PC-3 (cell line): ENCODE data around the gene POMT1. TPM values are rescaled to one million over a fixed set of nuclear protein-coding genes. Genes with fewer than 3 reads are reported as not detected.

Experiments used
- ATAC-seq: fragments of 200-7000 bp; cut with Tn5 transposase; 2 replicates; pipeline ENCODE4 v1.9.1; 2020; ENCODE audit warnings: mild to moderate bottlenecking, moderate library complexity
- BruUV-seq: library from RNA; stranded (reverse); fragments of 400-500 nt; replicated peaks from 2 replicates; lab custom pipeline; 2021; lab: Mats Ljungman, UMichigan
- CTCF ChIA-PET: fragments of 300-600 bp; sonication (Branson Sonifier 250); formaldehyde crosslinking; loops from one replicate; lab custom pipeline; 2022; ENCODE audit warnings: antibody characterized with exemption; lab: Charles Lee
- POLR2A ChIA-PET: fragments of 300-600 bp; sonication (Branson Sonifier 250); formaldehyde crosslinking; loops from one replicate; lab custom pipeline; 2022; ENCODE audit warnings: antibody characterized with exemption; ENCODE audit not compliant: unreplicated experiment; lab: Charles Lee
- DNase-seq: peaks from one replicate; pipeline ENCODE4 v3.0.0-alpha.2; 2015
- H2AFZ ChIP-seq: fragments of 300-600 bp; sonication (generic); 2 replicates; pipeline ENCODE4 v1.6.0; 2016; ENCODE audit warnings: antibody characterized with exemption, low read length
- H3F3A ChIP-seq: fragments of 300-600 bp; sonication (generic); one replicate; pipeline ENCODE4 v1.6.0; 2017; ENCODE audit warnings: antibody characterized with exemption, low read length, control low read depth, mild to moderate bottlenecking; ENCODE audit not compliant: unreplicated experiment
- H3K27ac ChIP-seq: fragments of 300-600 bp; sonication (generic); 2 replicates; pipeline ENCODE4 v1.5.1; 2016; ENCODE audit warnings: mild to moderate bottlenecking, low read length
- H3K27me3 ChIP-seq: fragments of 300-600 bp; sonication (generic); 2 replicates; pipeline ENCODE4 v1.6.1; 2016; ENCODE audit warnings: low read length, mixed read lengths
- H3K36me3 ChIP-seq: fragments of 300-600 bp; sonication (generic); 2 replicates; pipeline ENCODE4 v1.6.1; 2016; ENCODE audit warnings: low read depth, mixed run types, low read length, mixed read lengths
- H3K4me1 ChIP-seq: fragments of 300-600 bp; sonication (generic); 2 replicates; pipeline ENCODE4 v1.5.1; 2016; ENCODE audit warnings: low read length; ENCODE audit not compliant: insufficient read depth
- H3K4me2 ChIP-seq: fragments of 300-600 bp; sonication (generic); 2 replicates; pipeline ENCODE4 v1.6.0; 2016; ENCODE audit warnings: low read length
- H3K4me3 ChIP-seq: fragments of 300-600 bp; sonication (generic); 2 replicates; pipeline ENCODE4 v1.5.1; 2016; ENCODE audit warnings: mild to moderate bottlenecking, low read length, mixed read lengths
- H3K79me2 ChIP-seq: fragments of 300-600 bp; sonication (generic); 2 replicates; pipeline ENCODE4 v1.6.1; 2017; ENCODE audit warnings: low read length, mixed read lengths
- H3K9ac ChIP-seq: fragments of 300-600 bp; sonication (generic); 2 replicates; pipeline ENCODE4 v1.6.0; 2016; ENCODE audit warnings: mild to moderate bottlenecking, low read length
- H3K9me2 ChIP-seq: fragments of 300-600 bp; sonication (generic); replicated peaks from 2 replicates; pipeline ENCODE4 v1.6.1; 2016; ENCODE audit warnings: mixed run types, low read length, mixed read lengths
- H3K9me3 ChIP-seq: fragments of 300-600 bp; sonication (generic); 2 replicates; pipeline ENCODE4 v1.6.1; 2016; ENCODE audit warnings: low read length, mixed read lengths
- H4K20me1 ChIP-seq: fragments of 300-600 bp; sonication (generic); 2 replicates; pipeline ENCODE4 v1.6.1; 2016; ENCODE audit warnings: low read length, mixed read lengths
- CTCF ChIP-seq: fragments of 300-600 bp; sonication (generic); conservative IDR thresholded peaks from 2 replicates; pipeline ENCODE4 v1.5.1; 2017; ENCODE audit warnings: antibody characterized with exemption, low read depth, mild to moderate bottlenecking, low read length
- EZH2 ChIP-seq: fragments of 300-600 bp; sonication (generic); IDR thresholded peaks from one replicate; pipeline ENCODE4 v1.6.1; 2017; ENCODE audit warnings: antibody characterized with exemption, mild to moderate bottlenecking, low read length; ENCODE audit not compliant: unreplicated experiment
- EZH2phosphoT487 ChIP-seq: fragments of 300-600 bp; sonication (generic); IDR thresholded peaks from 2 replicates; pipeline ENCODE4 v1.6.1; 2018; ENCODE audit warnings: mild to moderate bottlenecking, antibody characterized with exemption, low read length, borderline replicate concordance
- intact Hi-C: fragments of 100-400 bp; cut with micrococcal nuclease; formaldehyde crosslinking; loops from 2 replicates; pipeline ENCODE4 v1.9.0; 2023
- total RNA-seq: library from RNA; depleted of rRNA; stranded (reverse); fragments of >200 nt; gene quantifications from 2 replicates; pipeline ENCODE4 v1.2.3, GENCODE V29; 2014

The POMT1 gene
- total RNA-seq, 1 experiment from 2014 or later = 24.1 TPM

- H2AFZ ChIP-seq = no peak overlapping the region
- no peak overlapping the region for H3K9ac ChIP-seq
- TF ChIP-seq CTCF (no peak), EZH2phosphoT487 (no peak), EZH2 (no peak)
- BruUV-seq = no TSS peak
- ChIA-PET CTCF (no interaction called here), POLR2A (no interaction called here)
- intact Hi-C loops = no loop called here
- H3K9me2 ChIP-seq = no peaks in the 10 kb centered on the region
- H3K27me3 ChIP-seq = peaks cover 10% of the 10 kb centered on the region
- no peaks in the 10 kb centered on the region for H3K36me3 ChIP-seq
- DNase-seq (no peak), ATAC-seq (no peak)
- H3F3A ChIP-seq = no peaks in the 10 kb centered on the region
- H3K27ac ChIP-seq = no peak overlapping the region
- no peak overlapping the region for H3K4me3 ChIP-seq
- no peaks in the 10 kb centered on the region for H3K79me2 ChIP-seq
- peaks cover 6% of the 10 kb centered on the region; the same call in 1 of the 2 replicates for H3K4me1 ChIP-seq
- 0 out of 2 replicates have a peak, but pooled peaks cover 6% of the 10 kb centered on the region for H3K9me3 ChIP-seq
- no peak overlapping the region for H3K4me2 ChIP-seq
- H4K20me1 ChIP-seq = no peaks in the 10 kb centered on the region
Measured at GRCh38 chr9:131543141-131543540, 40.4 kb downstream of the POMT1 start.

GRCh38 chr9:131545003-131545785, 42.5 kb downstream of the POMT1 start, which contains the start of gene PRRT1B:
TSS of gene PRRT1B (plus strand) at chr9:131545523. CDS start at chr9:131545616, 93 bp downstream.
- peak; percentile 85 for DNase-seq

More at GRCh38 chr9:131545003-131545785, 42.5 kb downstream of the POMT1 start, which contains the start of gene PRRT1B:
- Histone ChIP-seq H3K9ac (no peak within 1 kb of the TSS), H3K4me3 (peak within 1 kb of the TSS; percentile 63), H3K4me1 (peaks cover 6% of the 10 kb centered on the region; the same call in 1 of the 2 replicates), H3K9me2 (no peaks in the 10 kb centered on the region), H3F3A (no peaks in the 10 kb centered on the region), H3K4me2 (peak within 1 kb of the TSS; percentile 85), H2AFZ (peak within 1 kb of the TSS; percentile 67; the same call in 1 of the 2 replicates), H3K27ac (no peak within 1 kb of the TSS), H3K9me3 (0 out of 2 replicates have a peak, but pooled peaks cover 6% of the 10 kb centered on the region), H4K20me1 (no peaks in the 10 kb centered on the region), H3K79me2 (no peaks in the 10 kb centered on the region), H3K27me3 (peaks cover 10% of the 10 kb centered on the region), H3K36me3 (no peaks in the 10 kb centered on the region)
- no TSS peak for BruUV-seq
- intact Hi-C loops = no loop called here
- CTCF ChIA-PET = no interaction called here
- POLR2A ChIA-PET = no interaction called here
- TF ChIP-seq EZH2 (no peak), CTCF (no peak), EZH2phosphoT487 (peak; percentile 91)
- ATAC-seq = peak; percentile 96
